OCI-LY1 (cell line): ENCODE measurements around the gene SH2D1A.

Experiments used
- CTCF ChIP-seq: fragments of 200-600 bp; sonication (generic), shearing (Covaris generic); IDR thresholded peaks from 2 replicates; pipeline ENCODE4 v1.5.1; 2017; ENCODE audit warnings: mild to moderate bottlenecking, antibody characterized with exemption, low read length, moderate library complexity, mixed read lengths
- EZH2 ChIP-seq: fragments of 200-600 bp; sonication (generic), shearing (Covaris generic); IDR thresholded peaks from 2 replicates; pipeline ENCODE4 v1.8.0; 2017; ENCODE audit warnings: borderline replicate concordance, mixed run types, mild to moderate bottlenecking, antibody characterized with exemption, low read length, moderate library complexity, mixed read lengths

- no peak for TF ChIP-seq CTCF
- no peak for TF ChIP-seq EZH2
Observed at GRCh38 chrX:124405868-124406267, 59.5 kb downstream of the SH2D1A start.
